Head of caudate nucleus (tissue), 42 donors: ENCODE measurements around the gene DLG2.

Experiments
- DNase-seq, 42 donors: peaks; one replicate each; pipeline versions ENCODE4 v3.0.0 to v3.0.0-alpha.2; 2020 to 2021; ENCODE audit warnings: mixed read lengths in 7 of 42
- intact Hi-C: fragments of 100-400 bp; cut with DNase I; formaldehyde crosslinking; loops from one replicate; pipeline ENCODE4 v1.15.0; 2022

The DLG2 gene

GRCh38 chr11:84906995-84907394, 720.1 kb downstream of the DLG2 start:
- intact Hi-C loops = no loop called here
- DNase-seq = peak in 3 of 42 donors; percentile 10 to 19 (median 11)

GRCh38 chr11:84905411-84905810, 721.7 kb downstream of the DLG2 start:
- DNase-seq = no peak
- intact Hi-C loops = no loop called here

GRCh38 chr11:84902445-84902844, 724.7 kb downstream of the DLG2 start:
- no peak for DNase-seq
- intact Hi-C loops = no loop called here

GRCh38 chr11:84901991-84902390, 725.2 kb downstream of the DLG2 start:
- intact Hi-C loops = no loop called here
- DNase-seq = no peak

- no peak for DNase-seq
- intact Hi-C loops = no loop called here
These were observed 727.4 kb downstream of the DLG2 start for GRCh38 chr11:84899740-84900139.

GRCh38 chr11:84899134-84899533, 728.0 kb downstream of the DLG2 start:
- DNase-seq = no peak
- intact Hi-C loops = no loop called here

- no peak for DNase-seq
- intact Hi-C loops = no loop called here
These were observed 732.5 kb downstream of the DLG2 start for GRCh38 chr11:84894666-84895065.

- DNase-seq = no peak
- intact Hi-C loops = no loop called here
These were observed 736.5 kb downstream of the DLG2 start for GRCh38 chr11:84890676-84891075.

GRCh38 chr11:84889556-84889955, 737.6 kb downstream of the DLG2 start:
- DNase-seq = no peak
- intact Hi-C loops = no loop called here

GRCh38 chr11:84887055-84887629, 740.0 kb downstream of the DLG2 start:
- DNase-seq = no peak
- intact Hi-C loops = no loop called here

- no peak for DNase-seq
- intact Hi-C loops = no loop called here
These were observed 740.8 kb downstream of the DLG2 start for GRCh38 chr11:84886344-84886743.

GRCh38 chr11:84884836-84885235, 742.3 kb downstream of the DLG2 start:
- intact Hi-C loops = no loop called here

GRCh38 chr11:84882056-84882455, 745.1 kb downstream of the DLG2 start:
- intact Hi-C loops = no loop called here
- DNase-seq = no peak

More at GRCh38 chr11:84884836-84885235, 742.3 kb downstream of the DLG2 start:
- DNase-seq = no peak

- intact Hi-C loops = no loop called here
- DNase-seq = no peak
These were observed 756.0 kb downstream of the DLG2 start for GRCh38 chr11:84871116-84871515.

GRCh38 chr11:84870486-84870885, 756.7 kb downstream of the DLG2 start:
- intact Hi-C loops = no loop called here
- DNase-seq = no peak

- intact Hi-C loops = no loop called here
- DNase-seq = no peak
These were observed 760.2 kb downstream of the DLG2 start for GRCh38 chr11:84866922-84867321.

- intact Hi-C loops = no loop called here
- DNase-seq = peak in 3 of 42 donors; percentile 1 to 9 (median 4)
These were observed 761.2 kb downstream of the DLG2 start for GRCh38 chr11:84865791-84866535.

- intact Hi-C loops = no loop called here
- DNase-seq = no peak
These were observed 761.9 kb downstream of the DLG2 start for GRCh38 chr11:84865257-84865656.

GRCh38 chr11:84857746-84858145, 769.4 kb downstream of the DLG2 start:
- no peak for DNase-seq
- intact Hi-C loops = no loop called here

- no peak for DNase-seq
- intact Hi-C loops = no loop called here
These were observed 771.5 kb downstream of the DLG2 start for GRCh38 chr11:84855508-84856245.
